Peyer's patch (tissue), 4 donors: ENCODE data around the gene ETV6.

Experiments
- CTCF ChIP-seq, 6 experiments: fragments of 450-650 bp in 4 of 6; fragments of 200-600 bp in 2 of 6; sonication (generic) in 1 of 6; IDR thresholded peaks; one replicate each; pipeline ENCODE4 v1.5.1; 2017 to 2019; ENCODE audit warnings: antibody characterized with exemption in 6 of 6, mild to moderate bottlenecking in 3 of 6, moderate library complexity in 1 of 6
- POLR2A ChIP-seq, 2 donors: fragments of 450-650 bp; IDR thresholded peaks; one replicate each; pipeline ENCODE4 v1.5.1; 2017; ENCODE audit warnings: antibody characterized with exemption in 2 of 2, mild to moderate bottlenecking in 2 of 2, moderate library complexity in 2 of 2

- TF ChIP-seq CTCF (IDR thresholded peaks at IDR 0.05) = no peak
- no peak for TF ChIP-seq POLR2A (IDR thresholded peaks at IDR 0.05)
Observed at GRCh38 chr12:11756523-11756922, 107.0 kb downstream of the ETV6 start.
